GM21737 (cell line): ENCODE data around the gene CLPX.
"Not testable (repeated sequence)": the region's sequence is repeated elsewhere in the genome, so short reads cannot be mapped to it uniquely, and the experiment has no call there.

Experiments
- ATAC-seq: cut with Tn5 transposase; IDR thresholded peaks from one replicate; pipeline ENCODE4 v1.9.1; 2021; ENCODE audit warnings: mild to moderate bottlenecking, moderate library complexity; ENCODE audit not compliant: unreplicated experiment

The CLPX gene

DNA sequence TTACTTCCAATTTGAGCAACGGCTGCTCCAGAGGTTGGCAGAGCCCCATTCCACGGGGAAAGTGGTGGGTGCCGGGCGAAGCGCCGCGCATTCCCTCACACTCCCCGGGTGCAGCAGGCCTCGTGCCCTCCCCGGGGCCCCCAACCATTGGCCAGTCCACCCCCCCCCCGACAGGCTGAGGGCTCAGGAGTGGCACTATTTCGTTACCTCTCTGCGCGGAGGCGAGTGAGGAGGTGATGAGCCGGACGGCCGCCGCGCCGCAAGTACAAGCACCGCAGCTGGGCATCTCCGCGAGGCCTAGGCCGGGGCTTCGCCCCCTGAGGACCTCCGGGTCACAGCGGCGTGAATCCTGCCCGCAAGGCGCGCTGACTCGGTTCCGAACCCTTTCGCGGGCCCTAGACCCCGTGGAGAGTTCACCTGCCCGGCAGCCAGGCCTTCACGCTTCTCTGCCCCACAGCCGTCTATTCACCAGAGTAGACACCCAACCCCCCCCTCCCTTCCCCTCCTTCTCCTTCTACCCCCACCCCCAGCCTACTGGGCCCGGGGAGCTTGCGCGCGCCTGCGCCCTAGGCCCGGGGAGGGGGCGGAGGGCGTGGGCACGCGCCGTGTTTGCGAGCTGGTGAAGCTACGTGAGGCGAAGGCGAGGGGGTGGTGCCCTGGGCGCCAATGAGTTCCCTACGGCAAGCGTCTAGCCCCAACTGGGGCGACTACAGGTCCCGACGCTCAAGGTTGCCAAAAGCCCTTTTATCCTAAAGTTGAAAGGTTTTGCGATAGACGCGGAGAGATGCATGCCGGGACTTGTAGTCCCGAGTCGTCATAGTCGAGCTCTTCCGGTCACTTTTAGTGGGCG lies at the start of gene CLPX:
Gene CLPX, minus strand, starts transcription at position 475 of the 850 bp plus-strand sequence. Its CDS starts 189 bp downstream, at position 286.
- peak; percentile 73 for ATAC-seq

DNA sequence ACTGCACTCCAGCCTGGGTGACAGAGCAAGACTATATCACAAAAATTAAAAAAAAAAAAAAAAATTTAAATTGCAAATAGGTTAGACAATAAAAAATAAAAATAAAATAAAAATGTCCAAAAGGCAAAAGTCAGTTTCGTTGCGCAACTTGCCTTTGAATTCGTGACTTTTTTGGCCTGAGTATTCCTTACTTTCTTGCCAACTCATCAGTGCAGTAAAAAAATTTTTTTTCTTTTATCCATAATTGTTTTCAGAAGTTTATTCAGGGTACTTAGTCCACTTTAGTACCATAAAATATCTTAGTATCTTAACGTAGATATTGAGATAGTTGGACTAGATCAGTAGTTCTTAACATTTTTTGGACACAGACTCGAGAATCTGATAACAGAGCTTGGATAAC lies 48.6 kb upstream of the CLPX start:
- ATAC-seq = no peak

DNA sequence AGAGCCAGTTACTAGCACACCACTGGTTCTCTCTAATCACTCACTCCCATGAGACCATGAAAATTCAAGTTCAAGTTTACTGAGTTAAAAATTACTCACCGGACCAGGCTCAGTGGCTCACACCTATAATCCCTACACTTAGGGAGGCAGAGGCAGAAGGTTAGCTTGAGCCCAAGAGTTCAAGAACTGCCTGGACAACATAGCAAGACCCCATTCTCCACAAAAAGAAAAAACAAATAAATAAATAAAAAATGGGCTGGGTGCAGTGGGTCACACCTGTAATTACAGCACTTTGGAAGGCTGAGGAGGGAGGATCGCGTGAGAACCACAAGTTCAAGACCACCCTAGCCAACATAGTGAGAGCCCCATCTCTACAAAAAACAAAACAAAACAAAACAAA lies 47.4 kb upstream of the CLPX start:
- ATAC-seq = no peak

DNA sequence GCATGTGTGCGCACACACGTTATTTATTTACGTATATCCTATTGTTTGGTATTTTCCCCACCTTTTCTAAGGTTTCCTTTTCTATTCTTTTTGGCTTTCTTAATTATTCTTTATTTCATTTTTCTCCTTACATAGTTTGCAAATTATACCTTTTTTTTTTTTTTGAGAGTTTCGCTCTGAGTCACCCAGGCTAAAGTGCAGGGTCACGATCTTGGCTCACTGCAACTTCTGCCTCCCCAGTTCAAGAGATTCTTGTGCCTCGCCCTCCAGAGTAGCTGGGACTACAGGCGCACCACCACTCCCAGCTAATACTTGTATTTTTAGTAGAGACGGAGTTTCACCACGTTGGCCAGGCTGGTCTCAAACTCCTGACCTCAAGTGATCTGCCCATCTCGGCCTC lies 46.2 kb upstream of the CLPX start:
- no peak for ATAC-seq

DNA sequence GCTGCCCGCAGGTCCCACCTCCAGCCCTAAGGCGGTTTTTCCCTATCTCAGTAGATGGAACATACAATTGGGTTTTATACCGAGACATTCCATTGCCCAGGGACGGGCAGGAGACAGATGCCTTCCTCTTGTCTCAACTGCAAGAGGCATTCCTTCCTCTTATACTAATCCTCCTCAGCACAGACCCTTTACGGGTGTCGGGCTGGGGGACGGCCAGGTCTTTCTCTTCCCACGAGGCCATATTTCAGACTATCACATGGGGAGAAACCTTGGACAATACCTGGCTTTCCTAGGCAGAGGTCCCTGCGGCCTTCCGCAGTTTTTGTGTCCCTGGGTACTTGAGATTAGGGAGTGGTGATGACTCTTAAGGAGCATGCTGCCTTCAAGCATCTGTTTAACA lies 41.8 kb upstream of the CLPX start:
- ATAC-seq = not testable (repeated sequence)

DNA sequence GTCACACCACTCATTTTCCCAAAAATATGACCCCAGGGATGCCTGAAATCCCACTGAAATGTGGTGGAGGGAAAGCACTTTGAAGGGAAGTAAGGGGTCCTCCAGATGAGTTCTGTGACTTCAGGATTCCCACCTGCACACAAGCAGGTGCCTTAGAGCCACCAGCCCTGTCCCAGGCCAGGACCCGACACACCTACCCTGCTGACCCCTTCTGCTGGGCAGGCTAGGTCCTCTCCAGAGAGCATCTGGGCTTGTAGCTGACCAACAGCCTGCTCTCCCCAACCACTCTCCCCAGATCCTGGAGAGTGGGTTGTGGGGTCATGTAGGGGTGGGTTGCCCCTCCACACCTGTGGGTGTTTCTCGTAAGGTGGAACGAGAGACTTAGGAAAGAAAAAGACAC lies 41.1 kb upstream of the CLPX start:
- no peak for ATAC-seq

DNA sequence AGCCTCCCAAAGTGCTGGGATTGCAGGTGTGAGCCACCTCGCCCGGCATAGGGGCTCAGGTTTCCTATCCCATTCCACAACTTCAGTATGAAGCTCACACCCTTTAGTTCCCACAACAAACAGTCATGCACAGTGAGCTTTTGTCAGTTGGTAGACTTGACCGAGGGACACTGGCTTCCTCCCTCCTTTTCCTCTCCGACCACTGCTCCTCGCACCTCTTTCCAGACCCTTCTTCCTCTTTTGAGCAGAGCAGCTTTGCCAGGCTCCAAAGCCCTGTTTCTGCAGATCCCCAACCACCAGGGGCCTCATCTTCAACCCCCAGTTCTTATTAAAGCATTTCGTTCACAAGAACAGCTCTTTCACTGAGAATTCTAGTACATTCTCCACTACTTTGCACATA lies 38.9 kb upstream of the CLPX start:
- no peak for ATAC-seq

DNA sequence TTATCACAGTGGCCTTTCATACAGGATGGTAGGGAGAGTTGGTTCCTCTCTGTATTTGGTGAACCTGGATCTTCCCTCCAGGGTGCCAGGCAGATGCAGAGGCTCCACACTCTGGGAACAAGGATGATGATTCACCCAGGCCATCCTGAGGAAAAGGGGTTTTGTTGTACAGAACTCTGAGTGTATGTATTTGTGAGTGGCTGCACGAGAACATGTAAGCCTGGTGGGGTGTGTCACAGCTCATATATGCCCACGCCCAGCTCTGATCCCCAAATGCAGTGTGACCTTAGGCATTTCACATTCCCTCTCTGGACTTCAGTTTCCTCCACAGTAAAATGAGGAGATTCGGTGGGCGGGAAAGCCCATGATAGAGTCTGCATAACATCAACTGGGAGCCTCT lies 37.7 kb upstream of the CLPX start:
- no peak for ATAC-seq

DNA sequence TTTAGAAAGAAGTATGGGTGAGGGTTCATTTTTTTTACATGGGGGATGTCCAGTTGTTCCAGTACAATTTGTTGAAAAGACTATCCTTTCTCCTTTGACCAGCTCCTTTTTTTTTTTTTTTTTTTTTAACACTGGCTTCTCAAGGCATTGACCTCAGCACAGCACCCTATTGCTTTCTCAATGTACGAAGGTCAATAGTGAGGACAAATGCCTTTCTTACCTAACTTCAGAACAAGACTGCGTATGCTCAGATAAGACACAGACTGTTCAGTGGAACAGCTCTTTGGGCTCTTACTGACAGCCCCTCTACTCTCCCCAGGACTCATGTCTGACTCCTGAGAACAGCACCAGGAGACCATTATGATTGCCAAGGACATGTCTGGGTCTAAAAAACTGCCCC lies 36.6 kb upstream of the CLPX start:
- ATAC-seq = no peak

DNA sequence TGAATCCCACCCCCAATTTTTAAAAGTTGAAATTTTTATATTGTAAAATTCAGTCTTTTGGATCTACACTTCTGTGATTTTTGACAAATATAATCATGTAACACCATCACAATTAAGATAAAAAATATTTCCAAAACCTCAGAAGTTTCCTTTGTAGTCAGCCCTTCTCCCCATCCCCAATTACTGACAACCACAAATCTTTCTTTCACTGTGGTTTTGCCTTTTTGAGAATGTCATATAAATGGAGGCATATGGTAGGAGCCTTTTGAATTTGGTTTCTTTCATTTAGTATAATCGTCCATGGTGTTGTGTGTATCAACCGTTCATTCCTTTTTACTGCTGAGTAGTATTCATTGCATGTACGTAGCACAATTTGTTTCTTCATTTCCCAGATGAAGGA lies 34.0 kb upstream of the CLPX start:
- no peak for ATAC-seq

DNA sequence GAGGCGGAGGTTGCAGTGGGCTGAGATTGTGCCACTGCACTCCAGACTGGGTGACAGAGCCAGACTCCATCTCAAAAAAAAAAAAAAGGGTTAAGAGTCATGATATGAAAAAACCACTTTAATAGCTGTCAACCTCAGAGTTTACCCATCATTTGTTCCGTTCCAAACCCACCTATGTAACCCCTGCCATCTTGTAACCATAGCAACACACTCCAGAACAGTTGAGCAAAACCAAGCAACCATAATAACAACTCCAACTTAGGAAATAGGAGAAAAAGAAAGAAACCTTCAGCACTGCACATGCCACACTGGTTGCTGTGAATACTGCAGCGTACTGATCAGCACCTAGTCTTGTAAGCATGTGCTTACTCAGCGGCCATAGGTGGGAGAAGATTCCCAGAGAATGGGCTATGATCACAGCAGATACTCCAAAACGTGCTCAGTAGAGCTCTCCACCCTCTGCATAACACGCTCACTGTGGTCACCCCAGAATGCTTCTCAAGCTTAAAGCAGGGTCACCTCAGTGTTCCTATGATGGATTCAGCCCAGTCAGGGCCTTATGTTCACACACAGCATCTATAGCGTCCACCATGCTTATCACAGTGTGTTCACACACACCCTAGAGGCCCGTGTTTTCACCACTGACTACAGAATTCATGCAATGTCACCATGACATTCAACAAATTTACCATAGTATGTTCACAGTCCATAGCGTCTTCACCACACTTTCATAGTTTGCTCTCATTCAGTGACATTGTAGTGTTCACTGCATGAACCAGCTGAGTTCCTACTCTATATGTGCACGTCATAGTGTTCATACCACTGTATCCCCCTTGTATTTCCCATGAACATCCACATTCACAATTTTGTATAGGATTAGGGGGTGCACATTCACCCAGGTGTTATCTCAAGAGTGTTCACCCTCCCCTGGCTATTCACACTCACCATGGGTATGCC lies 32.7 kb upstream of the CLPX start:
- no peak for ATAC-seq

DNA sequence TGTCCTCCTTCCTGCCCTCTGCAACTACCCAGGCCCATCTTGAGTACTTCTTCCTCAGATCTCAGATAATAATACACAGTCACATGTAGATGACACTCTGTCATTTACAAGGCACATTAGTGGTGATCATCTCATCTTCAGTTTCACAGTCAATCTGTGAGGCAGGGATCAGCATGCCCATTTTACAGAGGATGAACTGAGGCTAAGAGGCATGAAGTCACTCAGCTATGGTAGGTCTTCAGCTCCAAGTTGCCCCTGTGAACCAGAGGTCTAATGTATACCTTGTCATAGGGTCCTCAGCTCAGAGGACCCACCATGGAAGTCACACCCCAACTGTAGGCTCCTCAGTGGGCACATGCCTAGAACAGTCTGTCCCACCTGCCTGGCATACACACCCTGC lies 30.4 kb upstream of the CLPX start:
- no peak for ATAC-seq

DNA sequence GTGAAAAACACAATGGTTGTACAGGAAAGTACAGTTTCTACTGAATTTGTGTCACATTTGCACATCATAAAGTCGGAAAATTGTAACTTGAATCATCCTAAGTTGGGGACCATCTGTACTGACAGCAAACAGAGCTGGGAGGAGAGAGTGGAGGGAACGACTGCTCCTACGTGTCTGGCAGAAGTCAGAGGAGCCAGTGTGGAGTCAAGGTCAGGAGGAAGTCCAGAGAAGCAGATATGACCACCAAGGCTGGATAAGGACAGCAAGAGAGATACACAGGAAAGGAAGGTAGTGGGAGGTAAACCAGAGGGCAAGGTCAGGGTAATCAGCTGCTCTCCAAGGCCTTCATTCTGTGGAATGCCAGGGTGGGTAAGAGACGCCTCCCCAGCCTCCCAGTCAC lies 28.9 kb upstream of the CLPX start:
- ATAC-seq = no peak

DNA sequence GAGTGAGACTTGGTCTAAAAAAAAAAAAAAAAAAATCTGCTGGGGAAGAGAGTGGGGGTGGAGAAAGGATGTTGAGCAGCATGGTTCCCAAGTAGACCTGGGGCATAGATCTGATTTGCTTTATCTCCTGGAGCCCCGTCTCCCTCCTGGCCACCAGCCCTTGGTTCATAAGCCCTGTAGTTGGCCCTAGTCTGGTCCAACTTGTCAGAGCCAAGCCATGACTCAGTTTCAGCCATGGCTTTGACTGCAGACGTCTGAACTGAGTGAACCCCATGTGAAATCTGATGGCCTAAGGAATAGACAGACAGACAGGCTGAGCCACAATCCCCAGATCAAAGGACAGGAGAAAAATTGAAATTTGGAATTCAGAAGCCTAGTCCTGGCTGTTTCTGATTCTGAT lies 28.1 kb upstream of the CLPX start:
- ATAC-seq = no peak

DNA sequence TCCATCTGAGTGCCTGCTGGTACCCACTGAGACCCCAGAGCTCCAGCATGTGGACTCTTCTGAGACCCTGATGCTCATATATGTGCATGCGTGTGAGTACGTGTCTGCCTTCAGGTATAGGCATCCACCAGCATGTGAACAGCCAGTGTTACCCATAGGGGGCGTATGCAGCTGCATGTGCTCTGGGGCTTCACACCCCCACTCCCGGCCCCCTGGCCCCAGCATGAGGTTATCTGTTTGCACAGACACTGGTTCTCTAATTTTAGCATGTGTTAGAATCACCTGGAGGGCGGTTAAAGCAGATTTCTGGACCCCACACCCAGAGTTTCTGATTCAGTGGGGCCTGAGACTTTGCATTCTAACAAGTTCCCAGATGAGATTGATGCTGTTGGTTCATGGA lies 27.0 kb upstream of the CLPX start:
- no peak for ATAC-seq

DNA sequence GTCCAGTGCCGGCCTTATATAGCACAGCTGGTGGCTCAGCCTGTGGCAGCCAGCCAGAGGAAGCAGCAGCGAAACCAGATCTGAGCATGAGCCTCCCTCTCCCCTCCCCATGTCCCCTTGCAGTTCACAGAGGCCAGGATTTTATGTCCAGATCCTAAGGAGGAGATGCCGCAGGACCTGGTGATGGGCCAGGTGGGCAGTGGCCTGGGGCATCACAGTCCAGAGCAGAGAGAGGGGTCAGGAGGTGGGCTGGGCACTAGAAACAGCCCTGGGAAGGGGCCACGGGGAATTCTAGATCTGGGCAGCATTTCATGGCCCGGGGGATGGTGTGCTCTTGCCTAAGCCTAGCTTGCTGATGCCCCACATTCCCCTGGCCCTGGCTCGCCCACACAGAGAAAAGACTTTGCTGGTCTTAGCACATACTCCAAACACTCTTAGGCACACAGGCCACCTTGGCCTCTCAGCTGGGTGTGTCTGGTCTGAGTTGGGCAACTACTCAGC lies 26.4 kb upstream of the CLPX start:
- no peak for ATAC-seq

DNA sequence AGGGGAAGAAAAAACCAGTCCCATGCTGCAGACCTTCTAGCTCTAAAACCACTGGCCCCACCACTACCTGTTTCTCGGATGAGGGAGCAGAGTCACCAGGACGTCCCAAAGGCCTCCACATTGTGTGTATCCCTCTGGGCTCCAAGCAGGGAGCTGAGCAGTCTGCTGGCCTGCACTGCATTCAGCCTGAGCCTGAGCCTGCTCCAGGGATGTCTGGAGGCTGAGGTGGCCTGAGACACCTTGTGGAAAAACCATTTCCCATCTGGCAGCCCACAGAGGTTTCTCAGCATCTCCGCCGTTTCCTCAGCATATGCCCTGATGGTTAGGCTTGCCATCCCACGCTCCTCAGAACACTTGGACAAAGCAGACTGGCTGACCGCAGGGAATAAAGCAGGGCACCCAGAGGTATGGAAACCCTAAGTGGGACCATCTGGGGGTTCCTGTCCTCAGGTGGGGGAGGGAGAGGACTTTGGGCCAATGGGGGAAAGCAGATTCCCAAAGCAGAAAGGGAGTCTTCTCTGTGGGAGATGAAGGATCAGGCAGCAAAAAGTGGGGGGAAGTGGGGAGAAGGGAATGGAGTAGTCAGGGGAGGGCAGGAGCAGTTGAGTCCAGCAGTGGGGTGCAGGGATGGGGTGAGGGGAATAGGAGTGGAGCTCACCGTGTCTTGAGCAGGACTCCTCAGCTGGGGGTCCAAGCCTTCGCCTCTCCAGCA lies 25.8 kb upstream of the CLPX start, which contains the start of gene CILP:
Gene CILP, minus strand, starts transcription at position 704 of the 712 bp plus-strand sequence. CDS start 1,718 bp downstream, outside the sequence.
- no peak for ATAC-seq

DNA sequence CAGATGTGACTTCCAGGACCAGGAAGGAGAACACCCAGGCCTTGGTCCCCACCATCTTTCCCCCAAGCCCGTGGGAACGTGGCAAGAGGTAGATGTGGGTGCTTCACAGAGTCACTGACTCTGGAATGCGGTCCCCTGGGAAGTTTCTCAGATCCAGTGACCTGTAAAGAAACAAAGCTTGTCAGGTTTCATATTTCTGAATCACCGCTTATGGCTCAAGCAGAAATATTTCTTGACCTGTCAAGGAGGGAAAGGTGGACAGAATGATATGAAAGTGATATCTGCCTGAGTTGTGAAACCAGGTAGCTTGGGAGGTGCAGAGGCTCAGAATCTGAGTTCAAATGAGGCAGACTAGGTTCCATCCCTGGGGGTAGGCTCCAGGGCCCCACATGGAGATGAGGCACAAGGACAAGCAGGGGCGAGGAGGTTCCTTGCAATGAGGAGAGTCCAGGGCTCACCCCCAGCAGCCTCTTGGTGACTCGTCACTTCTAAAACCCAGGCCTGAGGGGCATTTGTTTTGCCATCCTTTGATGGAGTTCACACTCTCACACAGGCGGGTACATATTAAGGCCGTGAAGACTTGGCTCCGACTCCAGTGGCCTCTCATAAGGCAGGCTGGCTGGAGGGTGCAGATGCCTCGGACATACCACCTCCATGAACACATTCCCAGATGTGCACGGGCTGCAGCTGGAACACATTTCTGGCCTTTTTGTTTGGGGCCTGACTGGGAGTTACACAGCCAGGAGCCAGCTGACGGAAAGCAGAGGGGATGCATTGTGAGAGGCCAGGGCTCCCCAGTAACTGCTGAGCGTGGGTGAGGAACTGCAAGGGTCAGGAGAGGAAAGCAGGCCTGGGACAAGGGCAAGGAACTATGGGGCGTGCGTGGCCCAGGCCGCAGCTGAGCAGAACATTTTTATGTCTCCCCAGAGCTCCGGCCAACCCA lies 24.8 kb upstream of the CLPX start:
- no peak for ATAC-seq

DNA sequence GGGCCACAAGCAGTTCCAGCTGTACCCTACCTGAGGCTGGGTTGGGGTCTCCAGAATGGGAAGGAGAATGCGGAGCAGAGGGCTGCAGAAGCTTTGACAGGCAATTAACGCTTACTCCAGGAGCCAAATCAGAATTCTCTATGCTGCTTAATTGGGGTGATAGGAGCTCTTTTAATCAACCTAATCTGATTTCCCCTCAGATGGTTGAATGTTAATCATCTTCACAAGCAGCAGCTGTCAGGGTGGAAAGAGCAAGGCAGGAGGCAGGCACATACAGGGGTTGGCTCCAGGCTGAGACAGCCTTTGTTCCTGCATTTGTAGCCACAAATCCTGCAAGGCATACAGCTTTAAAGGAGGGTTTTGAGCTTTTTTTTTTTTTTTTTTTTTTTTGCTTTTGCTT lies 23.5 kb upstream of the CLPX start:
- ATAC-seq = no peak
